Heart left ventricle (tissue), 16 donors: ENCODE results near the gene SYNGAP1. TPM values are rescaled to one million over a fixed set of nuclear protein-coding genes. Genes with fewer than 3 reads are reported as not detected.
"Not testable (repeated sequence)": the region's sequence is repeated elsewhere in the genome, so short reads cannot be mapped to it uniquely, and the experiment has no call there.

Experiments used
- ATAC-seq, 4 donors: fragments of 200-7000 bp; cut with Tn5 transposase; one replicate each; pipeline ENCODE4 v1.9.1; 2020 to 2022; ENCODE audit warnings: moderate library complexity in 4 of 4, mild to moderate bottlenecking in 3 of 4, moderate number of reproducible peaks in 1 of 4
- DNase-seq, 5 donors: peaks; one replicate each; pipeline ENCODE4 v3.0.0-alpha.2; 2020
- H3K27ac ChIP-seq, 12 donors: fragments of 200-600 bp; sonication (generic) in 4 of 12; one replicate each; pipeline versions ENCODE4 v1.5.0 to v1.8.0; 2016 to 2022; ENCODE audit warnings: mild to moderate bottlenecking in 2 of 12
- H3K27me3 ChIP-seq, 9 donors: fragments of 200-600 bp; sonication (generic) in 2 of 9; one replicate each; pipeline versions ENCODE4 v1.5.1 to v1.8.0; 2016 to 2022; ENCODE audit warnings: mild to moderate bottlenecking in 3 of 9
- H3K36me3 ChIP-seq, 9 donors: fragments of 200-600 bp; sonication (generic) in 2 of 9; one replicate each; pipeline versions ENCODE4 v1.5.0 to v1.8.0; 2018 to 2022; ENCODE audit warnings: mild to moderate bottlenecking in 2 of 9
- H3K4me1 ChIP-seq, 12 donors: fragments of 200-600 bp; sonication (generic) in 4 of 12; one replicate each; pipeline versions ENCODE4 v1.5.0 to v1.8.0; 2016 to 2022; ENCODE audit warnings: mild to moderate bottlenecking in 3 of 12
- H3K4me3 ChIP-seq, 12 donors: fragments of 200-600 bp; sonication (generic) in 4 of 12; one replicate each; pipeline versions ENCODE4 v1.5.0 to v1.8.0; 2017 to 2022; ENCODE audit warnings: mild to moderate bottlenecking in 9 of 12, moderate library complexity in 4 of 12
- H3K9me3 ChIP-seq, 12 donors: fragments of 200-600 bp; sonication (generic) in 4 of 12; one replicate each; pipeline versions ENCODE4 v1.5.0 to v1.8.0; 2016 to 2022; ENCODE audit warnings: mild to moderate bottlenecking in 1 of 12
- CTCF ChIP-seq, 12 donors: fragments of 200-600 bp; sonication (generic) in 4 of 12; IDR thresholded peaks; one replicate each; pipeline versions ENCODE4 v1.5.0 to v1.8.0; 2018 to 2022; ENCODE audit warnings: antibody characterized with exemption in 12 of 12, mild to moderate bottlenecking in 5 of 12
- POLR2A ChIP-seq, 2 donors: fragments of 450-650 bp; IDR thresholded peaks; one replicate each; pipeline ENCODE4 v1.6.1; 2017; ENCODE audit warnings: antibody characterized with exemption in 2 of 2, mild to moderate bottlenecking in 2 of 2, moderate library complexity in 2 of 2
- WGBS, 4 donors: extraction: QIAGEN DNeasy Blood & Tissue Kit in 2 of 4; methylation state at CpG; one replicate each; pipeline versions ENCODE4 v1.1.5 to v1.1.7; 2013 to 2018; 5-methylcytosine and 5-hydroxymethylcytosine counted together
- intact Hi-C, 10 donors: fragments of 100-400 bp; cut with DNase I; formaldehyde crosslinking; loops; one replicate each; pipeline versions ENCODE4 v1.11.1 to v1.14.2; 2022
- polyA plus RNA-seq, 2 donors: library from polyadenylated mRNA; stranded (reverse); fragments of 200-250 nt; gene quantifications; one replicate each; pipeline ENCODE4 v1.2.3, GENCODE V29; 2013
- total RNA-seq, 9 donors: library from RNA; depleted of rRNA in 2 of 9; stranded (reverse); fragments of >200 nt in 2 of 9; fragmentation: NEBNext Ultra II Directional in 3 of 9; extraction: Animal tissue kit (Norgen Biotek cat#: 25700) in 3 of 9; gene quantifications; one replicate each; pipeline versions ENCODE4 v1.1.0 to v1.2.4, GENCODE V29; 2016 to 2023
- donor health status: ischemic (EF 13 %, LVEDD 7.1; RV severe dilation, severe dysfunction).
- donor health status: healthy with polysubstance abuse.
- donor health status: DM: no; HTN: yes; CAD: no.
- donor health status: DM: no; HTN: no; CAD: no.
- donor health status: ischemic (EF 25% LVEDD 6.9; RV normal size, moderate dysfunction).
- donor health status: ischemic (EF 25% LVEDD 5.7; RV mildly dilated, moderate dysfunction).
- donor health status: healthy.
- donor health status: DM: yes; HTN: yes; CAD: no.
- donor health status: ischemic (EF 35%, LVEDD 5.7; RV mildly dilated, moderate dysfunction).
- donor health status: nonischemic (EF 11% LVEDD 7.7; RV severe dilation, severe dysfunction).
- donor health status: DM: yes; HTN: yes; CAD: no.
- donor health status: PGD.
- donor health status: ischemic (EF 29% LVEDD 5.4; RV normal size, mild dysfunction).
- donor health status: nonischemic (EF 23%, LVEDD 6.1; RV moderate dilation, normal function).

Gene SYNGAP1
- total and polyA plus RNA-seq, 11 donors = 2.4 to 9.9 (median 5.0) TPM

GRCh38 chr6:33375143-33375671, 44.7 kb upstream of the SYNGAP1 start:
- Histone ChIP-seq H3K9me3 (no peaks in the 10 kb centered on the region), H3K4me3 (no peak overlapping the region), H3K27me3 (no peaks in the 10 kb centered on the region), H3K36me3 (no peaks in the 10 kb centered on the region), H3K4me1 (peaks cover 0 to 55% (median 11%) of the 10 kb centered on the region in 12 donors), H3K27ac (peak overlapping the region in 9 of 12 donors; percentile 23 to 91 (median 46))
- 25 to 35% (median 29%) methylated on average over 9 of the region's 9 CpGs for WGBS, 4 donors
- intact Hi-C loops = no loop called here
- peak; percentile 65 to 80 (median 74) for DNase-seq
- no peak for TF ChIP-seq POLR2A (IDR thresholded peaks at IDR 0.05)
- no peak for TF ChIP-seq CTCF (IDR thresholded peaks at IDR 0.05)
- ATAC-seq = peak; percentile 81 to 93 (median 92)

GRCh38 chr6:33377171-33377570, 42.7 kb upstream of the SYNGAP1 start:
- Histone ChIP-seq H3K4me3 (peak overlapping the region in 1 of 12 donors; percentile 4), H3K27me3 (no peaks in the 10 kb centered on the region), H3K9me3 (no peaks in the 10 kb centered on the region), H3K27ac (peak overlapping the region in 1 of 12 donors; percentile 91), H3K36me3 (no peaks in the 10 kb centered on the region), H3K4me1 (peaks cover 0 to 55% (median 11%) of the 10 kb centered on the region in 12 donors)
- intact Hi-C loops = no loop called here
- WGBS, 4 donors = 68 to 75% (median 74%) methylated on average over 4 of the region's 4 CpGs
- no peak for DNase-seq
- ATAC-seq = no peak
- TF ChIP-seq POLR2A (IDR thresholded peaks at IDR 0.05) (no peak), CTCF (IDR thresholded peaks at IDR 0.05) (no peak)

- H3K4me1 ChIP-seq = peaks cover 0 to 38% (median 11%) of the 10 kb centered on the region in 12 donors
- H3K36me3 ChIP-seq, H3K27ac ChIP-seq, ATAC-seq, H3K27me3 ChIP-seq, H3K4me3 ChIP-seq, H3K9me3 ChIP-seq, DNase-seq, intact Hi-C loops: not testable (repeated sequence)
- WGBS, 4 donors = 92 to 94% (median 93%) methylated on average over 10 of the region's 10 CpGs
These were observed 40.7 kb upstream of the SYNGAP1 start for GRCh38 chr6:33379184-33379583.

- no peak for DNase-seq
- intact Hi-C loops = no loop called here
- no peaks in the 10 kb centered on the region for H3K36me3 ChIP-seq
- no peak for TF ChIP-seq CTCF (IDR thresholded peaks at IDR 0.05)
- TF ChIP-seq POLR2A (IDR thresholded peaks at IDR 0.05) = no peak
- 88 to 96% (median 92%) methylated on average over 2 of the region's 2 CpGs for WGBS, 4 donors
- no peak overlapping the region for H3K4me3 ChIP-seq
- no peak overlapping the region for H3K27ac ChIP-seq
- no peaks in the 10 kb centered on the region for H3K27me3 ChIP-seq
- no peak for ATAC-seq
- H3K4me1 ChIP-seq = peaks cover 0 to 25% (median 3%) of the 10 kb centered on the region in 12 donors
- H3K9me3 ChIP-seq = no peaks in the 10 kb centered on the region
These were observed 39.4 kb upstream of the SYNGAP1 start for GRCh38 chr6:33380272-33380981.
